IgD-negative memory B cell (primary cell): Measurements from ENCODE around the gene ATAD5. TPM values are rescaled to one million over a fixed set of nuclear protein-coding genes. Genes with fewer than 3 reads are reported as not detected.
"Not testable (repeated sequence)": the region's sequence is repeated elsewhere in the genome, so short reads cannot be mapped to it uniquely, and the experiment has no call there.

ENCODE experiments used
- H3K27ac Mint-ChIP-seq, 3 donors: one replicate each; pipeline ENCODE4 v1.8.0; 2020 to 2022; ENCODE audit warnings: mild to moderate bottlenecking in 3 of 3, mixed read lengths in 3 of 3, moderate library complexity in 1 of 3
- H3K27me3 Mint-ChIP-seq: one replicate; pipeline ENCODE4 v1.8.0; 2021; ENCODE audit warnings: mixed read lengths
- H3K36me3 Mint-ChIP-seq: one replicate; pipeline ENCODE4 v1.8.0; 2020; ENCODE audit warnings: mild to moderate bottlenecking, mixed read lengths
- H3K4me1 Mint-ChIP-seq, 3 donors: one replicate each; pipeline ENCODE4 v1.8.0; 2020 to 2022; ENCODE audit warnings: mixed read lengths in 3 of 3, mild to moderate bottlenecking in 1 of 3
- H3K4me3 Mint-ChIP-seq, 4 donors: one replicate each; pipeline ENCODE4 v1.8.0; 2020 to 2022; ENCODE audit warnings: mild to moderate bottlenecking in 4 of 4, mixed read lengths in 4 of 4, moderate library complexity in 3 of 4
- H3K9me3 Mint-ChIP-seq, 3 donors: one replicate each; pipeline ENCODE4 v1.8.0; 2020 to 2021; ENCODE audit warnings: mixed read lengths in 3 of 3, mild to moderate bottlenecking in 1 of 3
- polyA plus RNA-seq: library from polyadenylated mRNA; unstranded; fragments of 300-500 nt; fragmentation: Illumina TruSeq; gene quantifications from one replicate; pipeline ENCODE4 v1.2.3, GENCODE V29; 2021

The ATAD5 gene
- polyA plus RNA-seq, 1 donor from 2014 or later, result 1.7 TPM

DNA sequence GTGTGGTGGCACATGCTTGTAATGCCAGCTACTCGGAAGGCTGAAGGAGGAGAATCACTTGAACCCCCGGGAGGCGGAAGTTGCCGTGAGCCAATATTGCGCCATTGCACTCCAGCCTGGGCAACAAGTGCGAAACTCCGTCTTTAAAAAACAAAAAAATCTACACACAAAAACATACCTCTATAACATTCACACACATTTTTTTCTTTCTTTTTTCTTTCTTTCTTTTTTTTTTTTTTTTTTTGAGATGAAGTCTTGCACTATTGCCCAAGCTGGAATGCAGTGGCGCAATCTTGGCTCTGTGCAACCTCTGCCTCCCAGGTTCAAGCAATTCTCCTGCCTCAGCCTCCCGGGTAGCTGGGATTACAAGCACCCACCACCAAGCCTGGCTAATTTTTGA is 16.9 kb upstream of the ATAD5 start:
- H3K27me3 Mint-ChIP-seq, H3K36me3 Mint-ChIP-seq, H3K4me3 Mint-ChIP-seq, H3K9me3 Mint-ChIP-seq: not testable (repeated sequence)
- Mint-ChIP-seq H3K4me1 (peaks cover 35 to 43% (median 38%) of the 10 kb centered on the region in 3 donors), H3K27ac (peak overlapping the region in 1 of 3 donors; percentile 39)

GRCh38 chr17:30816165-30816564 is 15.6 kb upstream of the ATAD5 start:
- peaks cover 36 to 46% (median 41%) of the 10 kb centered on the region in 3 donors for H3K4me1 Mint-ChIP-seq

DNA sequence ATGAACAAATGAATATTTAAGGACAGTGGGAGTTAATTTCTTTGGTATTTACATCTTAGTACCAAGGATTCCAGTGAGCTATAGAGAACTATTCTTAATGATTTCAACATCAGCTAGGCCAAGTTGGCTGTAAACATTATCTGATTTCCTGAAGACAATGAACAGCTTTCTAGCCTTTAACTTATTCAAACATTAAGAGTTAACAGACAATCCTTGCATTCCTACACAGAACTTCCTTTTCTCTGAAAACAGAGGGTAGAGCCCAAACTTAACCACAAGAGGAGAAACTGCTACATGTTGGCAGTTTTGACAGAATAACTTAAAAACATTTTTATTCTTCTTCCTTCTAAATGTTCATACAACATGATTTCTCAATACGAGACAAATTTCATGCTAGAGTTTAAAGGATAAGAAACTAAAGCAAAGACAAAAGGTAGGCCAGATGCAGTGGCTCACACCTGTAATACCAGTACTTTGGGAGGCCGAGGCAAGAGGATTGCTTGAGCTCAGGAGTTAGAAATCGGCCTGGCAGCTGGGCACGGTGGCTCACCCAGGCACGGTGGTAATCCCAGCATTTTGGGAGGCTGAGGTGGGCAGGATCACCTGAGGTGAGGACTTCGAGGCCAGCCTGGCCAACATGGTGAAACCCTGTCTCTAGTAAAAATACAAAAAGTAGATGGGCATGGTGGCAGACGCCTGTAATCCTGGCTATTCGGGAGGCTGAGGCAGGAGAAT is 11.6 kb upstream of the ATAD5 start:
- no peaks in the 10 kb centered on the region for H3K9me3 Mint-ChIP-seq
- H3K27me3 Mint-ChIP-seq, result no peaks in the 10 kb centered on the region
- peaks cover 42 to 45% (median 45%) of the 10 kb centered on the region in 3 donors for H3K4me1 Mint-ChIP-seq
- peaks cover 3% of the 10 kb centered on the region for H3K36me3 Mint-ChIP-seq
- H3K4me3 Mint-ChIP-seq, result peak overlapping the region; percentile 66 to 91 (median 80)
- peak overlapping the region; percentile 67 to 96 (median 86) for H3K27ac Mint-ChIP-seq

More at GRCh38 chr17:30816165-30816564, 15.6 kb upstream of the ATAD5 start:
- Mint-ChIP-seq H3K9me3 (no peaks in the 10 kb centered on the region), H3K27me3 (no peaks in the 10 kb centered on the region), H3K27ac (no peak overlapping the region), H3K36me3 (no peaks in the 10 kb centered on the region), H3K4me3 (peak overlapping the region in 1 of 4 donors; percentile 62)

DNA sequence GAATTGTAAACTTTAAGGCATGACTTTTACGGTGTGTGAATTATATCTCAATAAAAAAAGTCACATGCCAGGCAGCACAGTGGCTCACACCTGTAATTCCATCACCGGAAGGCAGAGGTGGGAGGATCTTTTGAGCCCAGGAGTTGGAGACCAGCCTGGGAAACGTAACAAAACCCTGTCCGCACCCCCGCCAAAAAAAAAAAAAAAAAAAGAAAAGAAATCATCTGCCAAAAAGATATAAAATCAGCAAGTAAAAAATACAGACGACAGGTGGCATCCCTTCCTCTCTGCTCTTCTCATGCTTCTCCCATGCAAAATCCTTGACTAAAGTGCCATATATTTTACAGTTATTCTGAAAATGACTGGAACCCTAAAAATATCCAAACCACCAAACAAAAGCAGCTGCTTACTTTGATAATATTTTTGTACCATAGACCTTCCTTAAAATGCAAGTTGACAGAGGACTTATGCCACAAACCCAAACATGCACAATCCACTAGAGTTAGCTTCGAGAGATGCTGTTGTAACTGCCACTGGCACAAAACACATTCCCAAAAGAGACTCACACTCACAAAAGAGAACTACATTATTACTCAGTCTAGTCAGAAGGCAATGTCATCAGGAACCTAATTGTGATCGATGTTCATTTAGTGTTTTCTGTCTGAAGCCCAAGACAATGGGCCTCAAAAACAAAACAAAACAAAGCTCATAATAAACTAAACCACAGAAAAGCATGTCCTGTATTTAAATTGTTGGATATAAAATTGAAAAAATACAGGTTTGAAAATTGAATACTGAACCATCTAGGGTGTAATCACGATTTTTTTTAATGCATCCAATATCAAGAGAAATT is 9.7 kb upstream of the ATAD5 start:
- Mint-ChIP-seq H3K36me3 (peaks cover 3% of the 10 kb centered on the region), H3K4me1 (peaks cover 38 to 41% (median 39%) of the 10 kb centered on the region in 3 donors), H3K4me3 (peak overlapping the region; percentile 86 to 96 (median 93)), H3K9me3 (no peaks in the 10 kb centered on the region), H3K27ac (peak overlapping the region; percentile 67 to 98 (median 78)), H3K27me3 (no peaks in the 10 kb centered on the region)

DNA sequence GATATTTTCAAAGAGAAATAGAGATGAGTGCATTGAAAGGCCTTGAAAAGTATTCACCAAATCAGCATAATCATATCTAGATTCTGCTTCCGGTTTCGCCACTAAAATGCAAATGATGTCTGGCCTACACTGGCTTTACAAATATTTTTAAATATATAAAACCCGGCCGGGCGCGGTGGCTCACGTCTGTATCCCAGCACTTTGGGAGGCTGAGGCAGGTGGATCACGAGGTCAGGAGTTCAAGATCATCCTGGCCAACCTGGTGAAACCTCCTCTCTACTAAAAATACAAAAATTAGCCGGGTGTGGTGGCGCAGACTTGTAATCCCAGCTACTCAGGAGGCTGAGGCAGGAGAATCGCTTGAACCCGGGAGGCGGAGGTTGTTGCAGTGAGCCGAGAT is 8.8 kb upstream of the ATAD5 start:
- H3K4me1 Mint-ChIP-seq, result peaks cover 38 to 40% (median 39%) of the 10 kb centered on the region in 3 donors
- H3K9me3 Mint-ChIP-seq, H3K36me3 Mint-ChIP-seq, H3K27me3 Mint-ChIP-seq: not testable (repeated sequence)
- peak overlapping the region; percentile 53 to 98 (median 67) for H3K27ac Mint-ChIP-seq
- H3K4me3 Mint-ChIP-seq, result peak overlapping the region; percentile 86 to 96 (median 93)

GRCh38 chr17:30823421-30823820 is 8.3 kb upstream of the ATAD5 start:
- no peaks in the 10 kb centered on the region for H3K9me3 Mint-ChIP-seq
- peak overlapping the region; percentile 67 to 98 (median 93) for H3K27ac Mint-ChIP-seq
- peak overlapping the region; percentile 92 to 96 (median 94) for H3K4me3 Mint-ChIP-seq

GRCh38 chr17:30824002-30824355 is 7.8 kb upstream of the ATAD5 start:
- peak overlapping the region; percentile 67 to 98 (median 93) for H3K27ac Mint-ChIP-seq
- H3K4me1 Mint-ChIP-seq, result peaks cover 32 to 35% (median 33%) of the 10 kb centered on the region in 3 donors
- peaks cover 3% of the 10 kb centered on the region for H3K36me3 Mint-ChIP-seq
- H3K9me3 Mint-ChIP-seq, result no peaks in the 10 kb centered on the region
- no peaks in the 10 kb centered on the region for H3K27me3 Mint-ChIP-seq
- H3K4me3 Mint-ChIP-seq, result peak overlapping the region; percentile 92 to 96 (median 94)

More at GRCh38 chr17:30823421-30823820, 8.3 kb upstream of the ATAD5 start:
- H3K4me1 Mint-ChIP-seq, result peaks cover 37 to 39% (median 38%) of the 10 kb centered on the region in 3 donors
- H3K36me3 Mint-ChIP-seq, result peaks cover 3% of the 10 kb centered on the region
- H3K27me3 Mint-ChIP-seq, result no peaks in the 10 kb centered on the region

DNA sequence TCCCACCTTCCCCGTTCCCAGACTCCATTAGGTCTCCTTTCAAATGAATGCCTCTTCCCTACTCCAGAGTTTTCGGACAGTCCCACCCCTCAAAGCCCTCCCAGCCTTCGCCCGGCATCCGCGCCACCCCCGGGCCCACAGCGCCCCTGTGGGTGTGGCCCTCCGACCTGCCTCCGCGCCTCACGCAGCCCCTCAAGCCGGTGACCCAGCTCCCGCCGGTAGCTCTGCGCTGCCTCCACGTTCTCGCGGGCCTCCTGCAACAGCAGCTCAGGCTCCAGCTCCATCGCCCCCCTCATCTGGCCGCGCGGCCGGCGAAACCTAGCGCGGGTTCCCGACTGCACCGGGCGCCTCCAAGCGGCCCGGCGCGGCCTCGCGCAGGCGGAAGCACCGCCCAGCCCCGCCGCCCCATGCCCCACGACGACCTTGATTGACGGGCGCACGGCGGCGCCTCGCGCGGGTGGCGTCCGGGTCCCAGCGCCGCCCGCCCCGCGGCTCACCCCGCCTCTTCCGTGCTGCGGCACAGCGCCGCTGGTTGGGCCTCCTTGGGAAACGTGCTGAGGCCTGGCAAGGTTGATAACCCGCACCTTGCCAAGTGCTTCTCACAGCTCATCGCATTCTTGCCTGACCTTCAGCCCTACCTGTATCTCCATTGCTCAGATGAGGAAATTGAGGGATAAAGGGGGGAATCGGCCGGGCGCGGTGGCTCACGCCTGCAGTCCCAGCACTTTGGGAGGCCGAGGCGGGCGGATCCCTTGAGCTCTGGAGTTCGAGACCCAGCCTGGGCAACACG is 7.2 kb upstream of the ATAD5 start, which contains the start of gene CRLF3:
Gene CRLF3 (minus strand): TSS at position 337 of the 790 bp plus-strand sequence. CDS start 41 bp downstream, at position 296.
- Mint-ChIP-seq H3K27me3 (no peaks in the 10 kb centered on the region), H3K9me3 (no peaks in the 10 kb centered on the region), H3K36me3 (peaks cover 3% of the 10 kb centered on the region), H3K4me1 (peaks cover 27 to 32% (median 30%) of the 10 kb centered on the region in 3 donors), H3K4me3 (peak within 1 kb of the TSS; percentile 92 to 96 (median 94)), H3K27ac (peak within 1 kb of the TSS; percentile 83 to 98 (median 93))

DNA sequence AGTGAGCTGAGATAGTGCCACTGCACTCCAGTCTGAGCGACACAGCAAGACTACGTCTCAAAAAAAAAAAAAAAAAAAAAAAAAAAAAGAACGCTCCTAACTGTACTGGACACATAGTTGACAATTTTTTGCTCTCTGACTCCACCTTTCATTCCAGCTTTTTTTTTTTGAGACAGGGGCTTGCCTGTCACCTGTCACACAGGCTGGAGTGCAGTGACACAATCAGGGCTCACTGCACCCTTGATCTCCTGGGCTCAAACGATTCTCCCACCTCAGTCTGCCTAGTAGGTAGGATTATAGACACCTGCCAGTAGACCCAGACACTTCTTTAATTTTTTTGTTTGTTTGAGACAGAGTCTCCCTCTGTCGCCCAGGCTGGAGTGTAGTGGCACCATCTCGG is 4.7 kb upstream of the ATAD5 start:
- H3K4me3 Mint-ChIP-seq, result peak overlapping the region in 1 of 4 donors; percentile 96
- no peaks in the 10 kb centered on the region for H3K36me3 Mint-ChIP-seq
- H3K9me3 Mint-ChIP-seq, result no peaks in the 10 kb centered on the region
- peaks cover 15 to 23% (median 21%) of the 10 kb centered on the region in 3 donors for H3K4me1 Mint-ChIP-seq
- no peaks in the 10 kb centered on the region for H3K27me3 Mint-ChIP-seq
- peak overlapping the region in 1 of 3 donors; percentile 74 for H3K27ac Mint-ChIP-seq

DNA sequence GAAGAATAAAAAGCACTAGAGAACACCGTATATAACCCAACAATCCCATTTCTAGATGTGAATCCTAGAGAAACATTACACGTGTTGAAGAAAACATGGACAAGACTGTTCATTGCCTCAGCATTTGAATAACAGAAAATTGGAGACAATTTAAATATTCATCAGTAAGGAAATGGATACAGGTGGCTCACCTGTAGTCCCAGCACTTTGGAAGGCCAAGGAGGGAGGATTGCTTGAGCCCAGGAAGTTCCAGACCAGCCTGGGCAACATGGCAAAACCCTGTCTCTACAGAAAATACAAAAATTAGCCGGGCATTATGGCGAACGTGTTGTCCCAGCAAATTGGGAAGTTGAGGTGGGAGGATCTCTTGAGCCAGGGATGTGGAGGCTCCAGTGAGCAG is 2.7 kb upstream of the ATAD5 start:
- Mint-ChIP-seq H3K36me3 (no peaks in the 10 kb centered on the region), H3K9me3 (no peaks in the 10 kb centered on the region), H3K4me1 (peaks cover 12 to 25% (median 16%) of the 10 kb centered on the region in 3 donors), H3K4me3 (peak overlapping the region in 2 of 4 donors; percentile 77 to 80), H3K27ac (peak overlapping the region in 2 of 3 donors; percentile 56 to 67), H3K27me3 (no peaks in the 10 kb centered on the region)

- Mint-ChIP-seq H3K27me3 (no peaks in the 10 kb centered on the region), H3K27ac (peak overlapping the region; percentile 96 to 97 (median 97)), H3K9me3 (no peaks in the 10 kb centered on the region), H3K36me3 (peaks cover 4% of the 10 kb centered on the region), H3K4me3 (peak overlapping the region; percentile 93 to 98 (median 98)), H3K4me1 (peaks cover 12 to 19% (median 16%) of the 10 kb centered on the region in 3 donors)
Observed at GRCh38 chr17:30831257-30831656, 509 bp upstream of the ATAD5 start.

- H3K4me1 Mint-ChIP-seq, result peaks cover 12 to 19% (median 16%) of the 10 kb centered on the region in 3 donors
- peak overlapping the region; percentile 96 to 97 (median 97) for H3K27ac Mint-ChIP-seq
- no peaks in the 10 kb centered on the region for H3K9me3 Mint-ChIP-seq
- peak overlapping the region; percentile 93 to 98 (median 98) for H3K4me3 Mint-ChIP-seq
- H3K36me3 Mint-ChIP-seq, result peaks cover 4% of the 10 kb centered on the region
- H3K27me3 Mint-ChIP-seq, result no peaks in the 10 kb centered on the region
Observed at GRCh38 chr17:30832438-30833124, 815 bp downstream of the ATAD5 start.

GRCh38 chr17:30838202-30838807 is 6.5 kb downstream of the ATAD5 start:
- Mint-ChIP-seq H3K4me1 (peaks cover 0 to 4% (median 0%) of the 10 kb centered on the region in 3 donors), H3K27me3 (no peaks in the 10 kb centered on the region)

More at GRCh38 chr17:30838202-30838807, 6.5 kb downstream of the ATAD5 start:
- Mint-ChIP-seq H3K36me3 (peaks cover 4% of the 10 kb centered on the region), H3K4me3 (no peak overlapping the region), H3K9me3 (no peaks in the 10 kb centered on the region), H3K27ac (no peak overlapping the region)
